IMR-90 (cell line): Measurements from ENCODE around the gene ADGRF5. TPM values are rescaled to one million over a fixed set of nuclear protein-coding genes. Genes with fewer than 3 reads are reported as not detected.

Source experiments
- ATAC-seq: fragments of 200-7000 bp; cut with Tn5 transposase; 2 replicates; pipeline ENCODE4 v1.9.1; 2020; ENCODE audit warnings: low read depth, mild to moderate bottlenecking, moderate library complexity
- BruUV-seq: library from RNA; stranded (reverse); fragments of 400-500 nt; replicated peaks from 2 replicates; lab custom pipeline; 2021; lab: Mats Ljungman, UMichigan
- CTCF ChIA-PET: fragments of 300-600 bp; formaldehyde crosslinking; extraction: SDS; loops from one replicate; lab custom pipeline; 2021; ENCODE audit warnings: antibody characterized with exemption; lab: Yijun Ruan, JAX
- POLR2A ChIA-PET: fragments of 300-600 bp; sonication (Branson Sonifier 250); formaldehyde crosslinking; loops from one replicate; lab custom pipeline; 2022; ENCODE audit warnings: antibody characterized with exemption; ENCODE audit not compliant: unreplicated experiment; lab: Charles Lee
- DNase-seq: peaks from one replicate; pipeline ENCODE4 v3.0.0; 2013
- H2AFZ ChIP-seq: replicated peaks from 2 replicates; pipeline ENCODE3; 2013; ENCODE audit warnings: low read length, mild to moderate bottlenecking; ENCODE audit not compliant: poor library complexity
- H2AK5ac ChIP-seq: 2 replicates; pipeline ENCODE4 v1.6.1; 2013; ENCODE audit warnings: low read depth, low read length, inconsistent platforms
- H2AK9ac ChIP-seq: replicated peaks from 2 replicates; pipeline ENCODE3; 2013; ENCODE audit warnings: mild to moderate bottlenecking, low read depth, low read length, moderate library complexity; ENCODE audit not compliant: poor library complexity
- H2BK120ac ChIP-seq: 2 replicates; pipeline ENCODE4 v1.6.1; 2013; ENCODE audit warnings: low read depth, low read length, inconsistent platforms
- H2BK15ac ChIP-seq: 3 replicates; pipeline ENCODE4 v1.6.1; 2013; ENCODE audit warnings: low read depth, low read length, inconsistent platforms
- H2BK20ac ChIP-seq: 2 replicates; pipeline ENCODE4 v1.6.1; 2013; ENCODE audit warnings: low read depth, mild to moderate bottlenecking, inconsistent platforms, low read length, moderate library complexity
- H2BK5ac ChIP-seq: 2 replicates; pipeline ENCODE4 v1.6.1; 2013; ENCODE audit warnings: mild to moderate bottlenecking, low read depth, low read length, inconsistent platforms; ENCODE audit not compliant: poor library complexity, severe bottlenecking
- H3K14ac ChIP-seq: replicated peaks from 2 replicates; pipeline ENCODE4 v1.6.1; 2013; ENCODE audit warnings: low read depth, low read length, inconsistent platforms
- H3K18ac ChIP-seq: 2 replicates; pipeline ENCODE4 v1.6.1; 2013; ENCODE audit warnings: low read depth, low read length, control low read depth
- H3K23ac ChIP-seq: 2 replicates; pipeline ENCODE4 v1.6.1; 2013; ENCODE audit warnings: low read depth, low read length, inconsistent platforms
- H3K27ac ChIP-seq: 2 replicates; pipeline ENCODE4 v1.5.1; 2013; ENCODE audit warnings: mild to moderate bottlenecking, control low read depth, low read length; ENCODE audit not compliant: insufficient read depth
- H3K27me3 ChIP-seq: 2 replicates; pipeline ENCODE4 v1.6.1; 2013; ENCODE audit warnings: low read length; ENCODE audit not compliant: control insufficient read depth, insufficient read depth
- H3K36me3 ChIP-seq: 2 replicates; pipeline ENCODE4 v1.6.1; 2013; ENCODE audit warnings: low read length, mixed read lengths; ENCODE audit not compliant: control insufficient read depth, insufficient read depth
- H3K4ac ChIP-seq: 2 replicates; pipeline ENCODE4 v1.6.1; 2013; ENCODE audit warnings: low read depth, low read length, inconsistent platforms
- H3K4me1 ChIP-seq: 2 replicates; pipeline ENCODE4 v1.6.1; 2013; ENCODE audit warnings: low read length, mixed read lengths; ENCODE audit not compliant: control insufficient read depth, insufficient read depth
- H3K4me2 ChIP-seq: 2 replicates; pipeline ENCODE4 v1.6.1; 2013; ENCODE audit warnings: low read depth, mild to moderate bottlenecking, control low read depth, low read length, moderate library complexity
- H3K4me3 ChIP-seq: 2 replicates; pipeline ENCODE4 v1.5.1; 2013; ENCODE audit warnings: low read depth, mild to moderate bottlenecking, control low read depth, low read length, moderate library complexity; ENCODE audit not compliant: insufficient read depth
- H3K56ac ChIP-seq: 2 replicates; pipeline ENCODE4 v1.6.1; 2013; ENCODE audit warnings: low read length, inconsistent platforms; ENCODE audit not compliant: insufficient read depth; ENCODE audit errors: extremely low read depth
- H3K79me1 ChIP-seq, 2 experiments: 2 replicates each; pipeline ENCODE4 v1.6.1; 2013; ENCODE audit warnings: low read length in 2 of 2, inconsistent platforms in 1 of 2, low read depth in 1 of 2
- H3K9ac ChIP-seq: 2 replicates; pipeline ENCODE4 v1.6.1; 2013; ENCODE audit warnings: low read depth, low read length, control low read depth
- H3K9me1 ChIP-seq: 2 replicates; pipeline ENCODE4 v1.6.1; 2013; ENCODE audit warnings: low read length, inconsistent platforms; ENCODE audit not compliant: insufficient read depth
- H3K9me3 ChIP-seq: 2 replicates; pipeline ENCODE4 v1.6.1; 2013; ENCODE audit warnings: low read length; ENCODE audit not compliant: control insufficient read depth, insufficient read depth
- H4K20me1 ChIP-seq: 2 replicates; pipeline ENCODE4 v1.6.1; 2013; ENCODE audit warnings: low read length, inconsistent platforms; ENCODE audit not compliant: insufficient read depth
- H4K5ac ChIP-seq: 2 replicates; pipeline ENCODE4 v1.6.1; 2013; ENCODE audit warnings: mild to moderate bottlenecking, low read depth, low read length, control low read depth
- H4K8ac ChIP-seq, 2 experiments: 2 replicates each; pipeline ENCODE4 v1.6.1; 2013; ENCODE audit warnings: low read depth in 2 of 2, low read length in 2 of 2, control low read depth in 1 of 2, inconsistent platforms in 1 of 2
- H4K91ac ChIP-seq: 2 replicates; pipeline ENCODE4 v1.6.1; 2013; ENCODE audit warnings: low read depth, low read length, inconsistent platforms; ENCODE audit not compliant: insufficient read depth
- BHLHE40 ChIP-seq: fragments of 150-350 bp; IDR thresholded peaks from 2 replicates; pipeline ENCODE4 v1.6.1; 2016; ENCODE audit warnings: mild to moderate bottlenecking, low read depth, low read length
- CEBPB ChIP-seq: IDR thresholded peaks from 2 replicates; pipeline ENCODE4 v1.6.1; 2012; ENCODE audit warnings: low read depth, low read length, improper control_type of control experiment
- CHD1 ChIP-seq: IDR thresholded peaks from 2 replicates; pipeline ENCODE4 v1.6.1; 2012; ENCODE audit warnings: low read depth, low read length, improper control_type of control experiment
- CTCF ChIP-seq: conservative IDR thresholded peaks from 2 replicates; pipeline ENCODE4 v1.5.1; 2012; ENCODE audit warnings: mild to moderate bottlenecking, low read depth, low read length, improper control_type of control experiment
- FOS ChIP-seq: fragments of 150-350 bp; IDR thresholded peaks from 2 replicates; pipeline ENCODE4 v1.6.1; 2016; ENCODE audit warnings: low read depth, low read length
- MAFK ChIP-seq: IDR thresholded peaks from 2 replicates; pipeline ENCODE4 v1.6.1; 2012; ENCODE audit warnings: low read depth, low read length, improper control_type of control experiment
- MAZ ChIP-seq: IDR thresholded peaks from 2 replicates; pipeline ENCODE4 v1.6.1; 2012; ENCODE audit warnings: low read depth, mild to moderate bottlenecking, low read length, improper control_type of control experiment, moderate library complexity, borderline replicate concordance
- MXI1 ChIP-seq: IDR thresholded peaks from 2 replicates; pipeline ENCODE4 v1.6.1; 2012; ENCODE audit warnings: low read depth, mild to moderate bottlenecking, low read length, moderate library complexity, borderline replicate concordance
- NFE2L2 ChIP-seq: fragments of 150-350 bp; IDR thresholded peaks from 2 replicates; pipeline ENCODE4 v1.6.1; 2016; ENCODE audit warnings: low read depth, mild to moderate bottlenecking, low read length
- POLR2A ChIP-seq: IDR thresholded peaks from 2 replicates; pipeline ENCODE4 v1.6.1; 2012; ENCODE audit warnings: mild to moderate bottlenecking, low read depth, low read length
- RAD21 ChIP-seq: IDR thresholded peaks from 2 replicates; pipeline ENCODE4 v1.6.1; 2012; ENCODE audit warnings: low read length, improper control_type of control experiment
- RCOR1 ChIP-seq: IDR thresholded peaks from 2 replicates; pipeline ENCODE4 v1.6.1; 2012; ENCODE audit warnings: mild to moderate bottlenecking, low read length, improper control_type of control experiment; ENCODE audit not compliant: insufficient replicate concordance
- RFX5 ChIP-seq: IDR thresholded peaks from 2 replicates; pipeline ENCODE4 v1.8.0; 2012; ENCODE audit warnings: low read depth, mild to moderate bottlenecking, low read length, moderate library complexity
- SMC3 ChIP-seq: fragments of 150-350 bp; IDR thresholded peaks from 2 replicates; pipeline ENCODE4 v1.6.1; 2016; ENCODE audit warnings: low read depth, mild to moderate bottlenecking, antibody characterized with exemption, low read length, moderate library complexity
- USF2 ChIP-seq: fragments of 150-350 bp; IDR thresholded peaks from 2 replicates; pipeline ENCODE4 v1.6.1; 2017; ENCODE audit warnings: mild to moderate bottlenecking, antibody characterized with exemption, low read length, low read depth
- WGBS, 2 experiments: methylation state at CpG; one replicate each; pipeline versions ENCODE4 v1.1.5 to v1.1.7; 2013; ENCODE audit warnings: missing lambda C conversion rate in 2 of 2; ENCODE audit not compliant: insufficient read length in 1 of 2; ENCODE audit errors: extremely low coverage in 2 of 2; 5-methylcytosine and 5-hydroxymethylcytosine counted together
- dilution Hi-C: fragments of 300-500 bp; cut with HindIII; formaldehyde crosslinking; loops from one replicate; pipeline ENCODE4 v1.14.3; 2018; ENCODE audit warnings: low sequenced_read_pairs; ENCODE audit not compliant: unreplicated experiment
- in situ Hi-C: fragments of 300-500 bp; cut with MboI; formaldehyde crosslinking; loops from 3 replicates; pipeline ENCODE4 v1.14.3; 2019; ENCODE audit warnings: low sequenced_read_pairs, inconsistent platforms, mixed read lengths
- intact Hi-C: fragments of 100-400 bp; cut with micrococcal nuclease; formaldehyde crosslinking; loops from 2 replicates; pipeline ENCODE4 v1.10.0; 2022
- polyA plus RNA-seq, 3 experiments: library from polyadenylated mRNA; depleted of rRNA; stranded (reverse); fragments of >200 nt; gene quantifications; 2 replicates each; pipeline ENCODE4 v1.2.3, GENCODE V29; 2012; ENCODE audit warnings: low replicate concordance in 1 of 3
- total RNA-seq: library from RNA; depleted of rRNA; stranded (reverse); fragments of >200 nt; gene quantifications from 2 replicates; pipeline ENCODE4 v1.2.3, GENCODE V29; 2012

The ADGRF5 gene
- total and polyA plus RNA-seq, 2 of the 4 experiments (the other 2 are of a cell fraction), result not detected

- no peaks in the 10 kb centered on the region for H3K9me1 ChIP-seq
- no peak overlapping the region for H3K4me2 ChIP-seq
- intact Hi-C loops, result no loop called here
- no peak overlapping the region for H2AK5ac ChIP-seq
- CTCF ChIA-PET, result no interaction called here
- no peaks in the 10 kb centered on the region for H3K36me3 ChIP-seq
- H3K23ac ChIP-seq, result no peak overlapping the region
- no peak overlapping the region for H3K9ac ChIP-seq
- no peaks in the 10 kb centered on the region for H3K9me3 ChIP-seq
- H4K20me1 ChIP-seq, result no peaks in the 10 kb centered on the region
- H2AFZ ChIP-seq, result no peak overlapping the region
- no peak overlapping the region for H2BK15ac ChIP-seq
- no peak overlapping the region for H2BK20ac ChIP-seq
- H3K4me3 ChIP-seq, result no peak overlapping the region
- H3K27ac ChIP-seq, result no peak overlapping the region
- POLR2A ChIA-PET, result no interaction called here
- DNase-seq, result no peak
- H3K4ac ChIP-seq, result no peak overlapping the region
- H3K4me1 ChIP-seq, result no peaks in the 10 kb centered on the region
- no peak overlapping the region for H2BK5ac ChIP-seq
- no peak for ATAC-seq
- no peaks in the 10 kb centered on the region for H3K79me1 ChIP-seq
- BruUV-seq, result no TSS peak
- no peaks in the 10 kb centered on the region for H3K27me3 ChIP-seq
- H3K18ac ChIP-seq, result no peak overlapping the region
- no CpG with 5 or more reads among the region's 2 CpGs for WGBS, 2 experiments
- no peak overlapping the region for H2BK120ac ChIP-seq
- no peak overlapping the region for H3K56ac ChIP-seq
- dilution Hi-C loops, result no loop called here
- no peak for TF ChIP-seq CEBPB
- TF ChIP-seq MAZ, result no peak
- TF ChIP-seq BHLHE40, result no peak
- no peak for TF ChIP-seq MAFK
- no peak for TF ChIP-seq POLR2A
- no peak for TF ChIP-seq SMC3
- TF ChIP-seq NFE2L2, result no peak
- TF ChIP-seq CHD1, result no peak
- no peak for TF ChIP-seq RFX5
- no peak for TF ChIP-seq RCOR1
- TF ChIP-seq CTCF, result no peak
- no peak for TF ChIP-seq USF2
- TF ChIP-seq FOS, result no peak
- TF ChIP-seq MXI1, result no peak
- no peak for TF ChIP-seq RAD21
- in situ Hi-C loops, result no loop called here
- H2AK9ac ChIP-seq, result no peak overlapping the region
- no peak overlapping the region for H4K8ac ChIP-seq
- H4K91ac ChIP-seq, result no peak overlapping the region
- H4K5ac ChIP-seq, result no peak overlapping the region
- no peak overlapping the region for H3K14ac ChIP-seq
Observed at GRCh38 chr6:46931416-46931815, 9.7 kb upstream of the ADGRF5 start.
